Endothelial cell of hepatic sinusoid (primary cell): ENCODE results near the gene ABCA1.

Source experiments
- in situ Hi-C: cut with HindIII; loops from 2 replicates; pipeline ENCODE4 v1.10.0; 2017; ENCODE audit warnings: low sequenced_read_pairs

The ABCA1 gene

DNA sequence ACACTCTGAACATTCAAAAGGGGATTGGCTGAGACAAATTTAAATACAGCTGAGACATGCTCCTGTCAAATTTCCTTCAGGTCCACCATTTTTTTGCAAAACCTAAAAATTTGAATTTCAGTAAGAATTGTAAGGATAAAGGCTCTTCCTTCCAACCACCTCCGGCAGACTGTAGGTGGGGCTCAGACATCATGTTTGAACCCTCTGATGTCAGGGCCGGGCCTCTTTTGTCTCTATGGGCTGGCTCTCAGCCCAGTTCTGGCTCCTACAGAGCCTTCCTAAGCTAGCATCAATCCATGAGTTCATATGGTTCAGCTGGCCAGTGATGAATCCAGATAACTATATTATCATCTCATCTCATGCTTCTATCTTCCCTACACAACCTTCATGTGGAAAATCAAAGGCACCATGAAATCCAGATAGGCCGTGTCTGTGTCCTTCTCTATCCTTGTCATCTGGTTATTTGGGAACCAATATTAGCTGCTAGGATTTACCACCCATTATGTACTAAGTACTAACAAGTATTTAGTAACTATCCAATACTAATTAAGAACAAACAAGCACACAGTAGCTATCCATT, 119.8 kb downstream of the ABCA1 start:
- in situ Hi-C loops = no loop called here

DNA sequence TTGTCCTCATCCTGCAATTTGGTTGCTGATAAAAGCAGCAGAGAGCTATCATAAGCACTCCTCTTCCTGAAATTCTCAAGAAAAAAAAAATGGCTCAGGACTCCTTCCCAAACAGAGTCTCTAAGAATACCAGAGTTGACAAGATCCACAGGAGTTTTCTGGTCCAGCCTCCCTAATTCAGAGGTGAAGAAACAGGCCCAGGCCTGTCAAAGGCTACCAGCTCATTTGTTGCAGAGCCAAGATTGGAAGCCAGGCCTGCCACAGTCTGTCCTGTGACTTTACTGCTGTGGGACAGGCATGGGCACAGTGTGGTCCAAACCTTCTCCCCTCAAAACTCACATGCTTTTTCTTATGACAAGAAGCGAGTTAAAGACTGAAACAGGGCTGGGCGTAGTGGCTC, 122.5 kb downstream of the ABCA1 start:
- in situ Hi-C loops = no loop called here

DNA sequence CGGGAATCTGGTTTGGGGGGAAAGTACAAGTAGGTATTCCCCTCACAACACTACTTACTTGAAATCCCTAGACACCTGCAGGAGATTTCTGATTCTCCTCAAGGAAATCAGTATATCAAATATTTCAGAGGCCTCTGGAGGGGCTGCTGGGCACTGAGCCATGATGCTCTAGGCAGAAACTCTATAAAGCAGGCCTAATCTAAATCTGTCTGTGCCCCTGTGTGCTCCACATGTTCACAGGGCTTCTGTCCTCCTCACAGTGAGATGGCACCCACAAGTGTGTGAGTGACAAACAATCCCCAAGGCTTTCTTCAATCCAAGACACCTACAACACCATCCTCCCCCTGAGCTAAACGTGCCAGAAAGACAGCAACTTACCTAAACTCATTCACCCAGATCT, 125.0 kb downstream of the ABCA1 start:
- in situ Hi-C loops = no loop called here

DNA sequence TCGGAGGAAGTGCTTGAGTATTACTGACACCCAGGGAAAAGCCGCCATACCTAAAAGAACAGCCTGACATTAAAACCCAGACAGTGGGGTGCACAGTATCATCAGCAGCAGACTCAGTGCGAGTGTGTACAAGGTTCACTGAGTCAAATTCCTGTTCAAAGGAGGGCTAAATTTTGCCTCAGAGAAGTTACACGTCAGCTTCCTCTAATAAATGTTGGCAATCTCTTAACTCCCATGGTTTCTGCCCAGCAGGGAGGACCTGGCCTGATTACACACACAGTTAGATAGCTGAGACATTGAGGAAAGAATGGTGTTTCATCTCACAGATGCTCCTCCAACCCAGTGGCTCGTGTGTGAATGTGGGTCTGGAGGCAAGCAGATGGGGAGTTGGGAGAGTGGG, 125.8 kb downstream of the ABCA1 start:
- in situ Hi-C loops = no loop called here

GRCh38 chr9:104800068-104800785, 127.7 kb downstream of the ABCA1 start:
- in situ Hi-C loops = no loop called here

GRCh38 chr9:104798209-104798995, 129.6 kb downstream of the ABCA1 start:
- in situ Hi-C loops = no loop called here

DNA sequence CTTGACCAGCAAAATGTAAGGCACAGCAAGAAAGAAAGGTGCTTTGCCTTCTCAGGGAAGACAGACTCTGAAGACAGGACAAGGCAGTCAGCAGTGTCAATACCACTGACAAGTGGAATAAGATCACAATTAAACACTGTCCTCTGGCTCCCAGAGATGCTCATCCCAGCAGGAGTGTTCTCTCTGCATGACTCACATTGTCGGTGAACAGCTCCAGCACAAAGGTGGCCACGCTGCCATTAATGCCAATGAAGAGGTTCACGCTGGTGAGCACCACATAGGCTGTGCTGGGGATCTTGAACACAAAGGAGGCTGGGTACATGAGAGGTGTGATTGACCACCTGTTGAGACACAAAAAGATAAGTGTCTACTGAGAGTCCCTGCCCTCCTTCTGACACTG, 132.1 kb downstream of the ABCA1 start:
- in situ Hi-C loops = no loop called here

DNA sequence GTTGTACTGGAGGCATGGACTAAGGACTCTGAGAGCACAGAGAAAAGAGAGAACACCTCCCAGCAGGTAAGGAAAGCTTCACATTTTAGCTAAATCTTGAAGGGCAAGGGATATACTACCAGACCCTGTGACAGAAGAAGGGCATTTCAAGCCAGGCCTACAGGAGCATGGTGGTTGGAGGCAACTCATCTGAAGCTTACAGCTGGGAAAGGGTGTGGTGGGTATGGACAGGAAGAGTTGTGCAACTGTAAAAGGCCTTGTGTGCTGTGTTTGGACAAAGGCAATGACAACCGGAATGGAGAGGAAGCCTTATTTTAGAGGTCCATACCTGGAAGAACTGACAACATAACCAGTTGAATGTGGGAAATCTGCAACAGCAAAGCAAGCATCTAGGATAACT, 132.9 kb downstream of the ABCA1 start:
- in situ Hi-C loops = no loop called here

- in situ Hi-C loops = no loop called here
Measured at GRCh38 chr9:104794070-104794469, 133.9 kb downstream of the ABCA1 start.

- in situ Hi-C loops = no loop called here
Measured at GRCh38 chr9:104788251-104788650, 139.7 kb downstream of the ABCA1 start.

GRCh38 chr9:104787306-104788015, 140.5 kb downstream of the ABCA1 start:
- in situ Hi-C loops = no loop called here

GRCh38 chr9:104786293-104786692, 141.7 kb downstream of the ABCA1 start:
- in situ Hi-C loops = no loop called here

DNA sequence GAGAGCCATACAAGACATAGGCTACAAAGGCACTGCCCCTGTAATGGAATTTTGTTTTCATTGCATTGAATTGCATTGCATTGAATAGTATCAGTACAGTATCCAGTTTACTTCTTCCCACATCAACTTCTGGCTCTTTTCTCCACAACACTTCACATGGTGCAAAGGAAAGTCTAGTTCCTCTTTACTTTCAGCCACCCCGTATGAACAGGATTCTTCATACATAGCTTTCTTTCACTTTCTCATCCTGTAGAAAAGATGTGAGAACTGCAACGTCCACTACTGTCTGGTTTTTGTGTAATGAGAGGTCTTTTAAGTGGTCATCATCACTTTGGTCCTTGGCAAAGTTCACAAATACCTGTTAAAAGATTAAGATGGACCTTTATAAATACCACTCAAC, 143.9 kb downstream of the ABCA1 start:
- in situ Hi-C loops = no loop called here

DNA sequence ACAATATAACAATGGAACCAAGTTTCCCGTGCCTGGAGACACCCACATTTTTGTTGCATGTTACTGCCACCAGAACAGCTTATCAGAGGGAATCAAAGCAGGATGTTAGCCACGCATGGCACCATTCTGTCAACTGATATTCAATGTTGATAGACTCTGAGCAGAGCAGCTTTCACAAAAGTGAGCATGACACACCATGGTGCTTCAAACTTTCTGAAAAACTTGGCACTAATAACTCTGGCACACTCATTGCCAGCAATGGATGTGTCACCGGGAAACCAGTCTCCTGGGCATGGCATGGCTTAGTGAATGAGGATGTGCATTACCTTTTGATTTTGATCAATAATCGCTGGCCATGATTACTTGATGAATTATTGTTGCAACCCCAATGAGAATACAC, 144.4 kb downstream of the ABCA1 start:
- in situ Hi-C loops = no loop called here

- in situ Hi-C loops = no loop called here
Measured at GRCh38 chr9:104780796-104781395, 147.1 kb downstream of the ABCA1 start.

GRCh38 chr9:104779946-104780535, 147.9 kb downstream of the ABCA1 start:
- in situ Hi-C loops = no loop called here

GRCh38 chr9:104779334-104779733, 148.6 kb downstream of the ABCA1 start:
- in situ Hi-C loops = no loop called here

DNA sequence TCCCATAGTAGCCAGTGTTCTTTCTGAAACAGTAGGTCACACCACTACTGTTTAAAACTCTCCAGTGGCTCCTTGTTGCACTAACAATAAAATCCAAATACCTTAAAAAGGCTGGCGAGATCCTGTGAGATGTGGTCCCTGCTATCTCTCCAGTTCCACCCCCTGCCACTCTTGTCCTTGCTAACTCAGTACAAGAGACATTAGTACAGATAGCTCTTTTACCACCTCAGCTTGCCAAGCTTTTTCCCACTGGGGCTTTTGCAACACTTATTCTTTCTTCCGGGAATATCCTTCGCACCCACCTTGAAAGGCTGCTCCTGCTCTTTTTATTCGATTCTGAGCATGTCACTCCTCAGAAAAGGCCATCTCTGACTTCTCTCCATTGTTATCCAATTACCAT, 149.2 kb downstream of the ABCA1 start:
- in situ Hi-C loops = no loop called here

DNA sequence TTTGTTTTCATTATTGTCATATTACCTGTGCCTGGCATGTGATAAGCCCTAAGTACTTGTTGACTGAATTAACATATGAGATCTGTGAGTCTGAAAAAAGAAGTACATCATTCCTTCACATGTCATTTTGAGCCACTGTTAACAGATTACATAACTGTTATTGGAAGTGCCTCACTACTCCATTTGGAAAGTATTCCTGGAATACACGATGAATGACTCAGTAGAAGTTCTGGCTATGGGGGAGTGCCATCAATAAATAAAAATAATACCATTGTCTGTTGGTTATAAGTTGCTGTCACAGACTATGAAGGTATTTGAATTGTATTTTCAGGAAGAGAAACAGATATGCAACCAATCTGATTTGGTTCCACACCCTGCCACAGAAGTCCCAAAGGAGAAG, 151.2 kb downstream of the ABCA1 start:
- in situ Hi-C loops = no loop called here

DNA sequence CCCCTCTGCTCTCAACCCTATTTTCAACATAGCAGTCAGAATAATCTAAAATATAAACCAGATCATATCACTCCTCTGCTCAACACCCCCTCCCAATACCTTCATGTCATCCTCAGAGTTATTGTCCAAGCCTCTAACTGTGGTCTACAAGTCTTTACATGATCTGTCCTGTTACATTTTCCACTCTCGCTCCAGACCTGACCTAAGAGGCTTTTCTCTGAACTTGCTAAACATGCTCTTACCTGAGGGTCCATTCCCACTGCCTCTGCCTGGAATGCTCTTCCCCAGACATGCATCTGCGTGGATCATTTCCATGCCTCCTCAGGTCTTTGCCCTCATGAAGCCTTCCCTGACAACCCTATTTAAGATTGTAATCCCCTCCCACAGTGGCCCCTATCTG, 152.0 kb downstream of the ABCA1 start:
- in situ Hi-C loops = no loop called here

- in situ Hi-C loops = no loop called here
Measured at GRCh38 chr9:104775574-104775936, 152.4 kb downstream of the ABCA1 start.
